Stimulated activated CD4-positive, alpha-beta T cell treated with anti-CD3 and anti-CD28 coated beads, Interleukin-1b, Interleukin-23, amount 100 ng/mL, for 4 hours (primary cell): ENCODE results near the gene NOP9.
"Not testable (repeated sequence)": the region's sequence is repeated elsewhere in the genome, so short reads cannot be mapped to it uniquely, and the experiment has no call there.

ENCODE experiments used
- DNase-seq, 2 donors: peaks; one replicate each; pipeline ENCODE4 v3.0.0-alpha.2; 2020; ENCODE audit warnings: low read depth in 2 of 2

NOP9 gene

GRCh38 chr14:24310265-24310645 is 10.6 kb downstream of the NOP9 start:
- DNase-seq: no peak

- peak in 1 of 2 donors; percentile 53 for DNase-seq
Observed at GRCh38 chr14:24310646-24311604, 11.3 kb downstream of the NOP9 start, which contains the start of gene LTB4R. Gene LTB4R (plus strand): TSS chr14:24311502. CDS start chr14:24315652, 4,150 bp downstream.

- no peak for DNase-seq
Observed at GRCh38 chr14:24311837-24312615, 12.4 kb downstream of the NOP9 start.

DNA sequence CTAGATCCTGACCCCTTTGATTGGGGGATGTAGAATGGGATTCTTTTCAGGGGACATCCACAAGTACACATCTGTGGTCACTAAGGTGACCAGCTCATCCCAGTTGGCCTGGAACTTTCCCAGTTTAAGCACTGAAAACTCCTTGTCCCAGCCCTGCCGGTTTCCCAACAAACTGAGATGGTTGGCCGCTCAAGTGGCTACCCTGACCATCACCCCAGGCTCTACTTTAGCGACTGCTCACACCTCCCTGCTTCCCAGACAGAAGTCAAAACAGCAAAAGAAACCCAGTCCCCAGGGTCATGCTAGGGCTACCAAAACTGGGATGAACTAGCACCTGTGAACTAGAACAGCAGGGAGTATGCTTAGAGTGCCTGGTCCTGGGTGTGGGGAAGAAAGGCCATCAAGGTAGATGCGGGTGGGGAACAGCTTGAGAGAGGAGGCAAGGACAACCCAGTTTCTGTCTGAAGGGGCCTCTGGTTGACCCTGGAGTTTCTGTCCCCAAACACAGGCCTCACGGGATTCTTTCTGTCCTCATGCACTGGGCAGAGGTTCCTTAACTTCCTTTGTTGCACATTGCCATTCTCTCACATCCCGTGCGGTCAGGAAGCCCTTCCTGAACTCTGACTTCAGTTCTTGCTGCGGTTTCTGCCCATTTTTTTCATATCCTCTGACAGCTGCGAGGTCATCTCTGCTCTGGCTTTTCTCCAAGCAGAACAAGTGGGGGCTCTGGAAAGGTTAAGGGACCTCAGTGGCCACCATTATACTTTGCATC is 13.3 kb downstream of the NOP9 start:
- no peak for DNase-seq

GRCh38 chr14:24313913-24314312 is 14.3 kb downstream of the NOP9 start:
- DNase-seq: no peak

DNA sequence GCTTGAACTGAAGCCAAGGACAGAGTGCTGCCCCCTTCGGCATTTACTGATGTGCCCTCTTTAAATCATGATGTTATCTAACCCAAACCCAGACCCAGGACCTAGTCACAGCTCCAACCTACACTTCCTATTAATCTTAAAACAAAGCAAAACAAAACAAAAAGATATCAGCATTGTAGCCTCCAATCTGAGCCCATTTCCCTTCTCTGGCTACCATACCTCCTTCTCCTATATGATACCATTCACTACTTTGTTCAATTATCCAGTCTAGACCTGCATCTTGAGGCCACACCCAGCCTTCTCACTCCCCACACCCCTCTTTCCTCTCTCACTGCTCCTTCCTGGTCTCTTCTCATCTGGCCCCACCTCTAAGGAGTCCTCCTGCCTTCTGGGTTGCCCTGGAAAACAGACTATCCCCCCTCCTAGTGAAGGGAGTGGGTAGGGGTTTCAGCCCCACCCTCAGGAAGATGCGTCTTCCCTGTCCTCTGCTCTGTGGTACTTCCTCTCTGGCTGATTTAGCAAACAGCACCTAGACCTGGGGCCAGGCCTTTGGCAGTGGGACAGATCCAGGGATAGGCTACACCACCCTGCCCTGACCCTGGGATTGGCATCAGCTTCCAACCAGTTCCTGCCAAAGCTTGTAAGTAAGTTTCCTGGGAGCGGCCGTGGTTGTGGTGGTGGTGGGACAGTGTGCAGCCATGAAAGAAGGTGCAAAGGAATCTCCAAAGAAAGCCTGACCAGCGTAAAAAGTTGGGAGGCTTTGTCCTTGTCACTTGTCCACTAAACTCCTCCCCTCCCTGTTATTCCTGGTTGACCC is 14.9 kb downstream of the NOP9 start:
- DNase-seq: no peak

GRCh38 chr14:24315243-24315806 is 15.7 kb downstream of the NOP9 start:
- no peak for DNase-seq

DNA sequence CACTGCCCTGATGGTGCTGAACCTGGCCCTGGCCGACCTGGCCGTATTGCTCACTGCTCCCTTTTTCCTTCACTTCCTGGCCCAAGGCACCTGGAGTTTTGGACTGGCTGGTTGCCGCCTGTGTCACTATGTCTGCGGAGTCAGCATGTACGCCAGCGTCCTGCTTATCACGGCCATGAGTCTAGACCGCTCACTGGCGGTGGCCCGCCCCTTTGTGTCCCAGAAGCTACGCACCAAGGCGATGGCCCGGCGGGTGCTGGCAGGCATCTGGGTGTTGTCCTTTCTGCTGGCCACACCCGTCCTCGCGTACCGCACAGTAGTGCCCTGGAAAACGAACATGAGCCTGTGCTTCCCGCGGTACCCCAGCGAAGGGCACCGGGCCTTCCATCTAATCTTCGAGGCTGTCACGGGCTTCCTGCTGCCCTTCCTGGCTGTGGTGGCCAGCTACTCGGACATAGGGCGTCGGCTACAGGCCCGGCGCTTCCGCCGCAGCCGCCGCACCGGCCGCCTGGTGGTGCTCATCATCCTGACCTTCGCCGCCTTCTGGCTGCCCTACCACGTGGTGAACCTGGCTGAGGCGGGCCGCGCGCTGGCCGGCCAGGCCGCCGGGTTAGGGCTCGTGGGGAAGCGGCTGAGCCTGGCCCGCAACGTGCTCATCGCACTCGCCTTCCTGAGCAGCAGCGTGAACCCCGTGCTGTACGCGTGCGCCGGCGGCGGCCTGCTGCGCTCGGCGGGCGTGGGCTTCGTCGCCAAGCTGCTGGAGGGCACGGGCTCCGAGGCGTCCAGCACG is 16.4 kb downstream of the NOP9 start:
- DNase-seq: no peak

- no peak for DNase-seq
Observed at GRCh38 chr14:24316597-24316950, 16.9 kb downstream of the NOP9 start.

DNA sequence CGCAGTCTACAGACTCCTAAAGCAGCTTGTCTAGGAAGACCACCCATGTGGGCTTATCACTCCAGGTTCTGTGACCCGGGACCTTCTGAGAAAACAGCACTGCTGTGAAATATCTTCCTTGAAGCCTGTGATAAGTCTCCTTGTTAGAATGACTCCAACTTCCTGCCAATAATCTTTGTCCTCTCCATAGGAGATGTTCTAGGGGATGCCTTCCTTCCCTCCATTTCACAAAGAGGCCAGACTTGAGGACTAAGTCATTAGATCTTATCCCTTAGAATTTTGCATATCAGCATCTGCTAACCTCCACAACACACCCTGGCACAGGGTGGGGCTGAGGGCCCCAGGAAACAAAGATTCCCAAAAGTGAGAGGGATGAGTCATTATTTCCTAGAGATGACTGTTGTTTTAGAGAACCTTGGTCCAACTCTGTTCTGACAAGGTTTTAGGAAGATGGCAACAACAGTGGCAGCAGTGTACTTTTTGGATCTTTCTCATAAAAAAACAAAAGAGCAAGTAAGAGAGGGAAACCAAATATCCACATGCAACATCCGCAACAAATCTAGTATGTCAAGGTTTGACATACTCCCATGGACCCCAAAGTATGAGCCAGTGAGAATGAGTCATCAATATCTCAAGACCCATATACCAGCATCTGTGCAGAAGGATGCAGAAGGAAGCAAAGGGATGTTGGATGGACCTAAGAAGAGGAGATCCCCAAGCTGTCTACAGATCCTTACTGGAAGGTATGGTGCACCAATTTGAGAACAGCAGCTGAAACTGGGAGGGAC is 17.7 kb downstream of the NOP9 start:
- no peak for DNase-seq

GRCh38 chr14:24321212-24321975 is 21.7 kb downstream of the NOP9 start:
- no peak for DNase-seq

GRCh38 chr14:24322672-24323071 is 23.0 kb downstream of the NOP9 start:
- no peak for DNase-seq

DNA sequence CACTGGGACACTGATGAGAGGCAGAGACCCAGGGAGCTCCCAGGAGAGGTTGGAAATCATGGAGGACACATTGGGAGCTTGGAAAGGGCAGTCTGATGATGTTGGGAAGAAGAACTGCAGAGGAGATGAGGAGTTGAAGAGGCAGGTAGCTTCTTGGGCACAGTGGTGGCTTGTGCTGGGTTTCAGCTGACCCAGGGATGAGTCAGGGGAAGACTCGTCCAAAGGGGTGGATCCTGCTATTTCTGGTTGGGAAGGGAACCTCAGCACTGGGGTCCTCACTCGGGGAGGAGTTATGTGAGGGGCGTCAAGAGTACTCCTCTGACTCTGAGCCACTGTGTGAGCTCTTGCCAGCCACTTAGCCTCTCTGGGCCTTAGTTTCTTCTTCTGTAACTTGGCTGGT is 23.7 kb downstream of the NOP9 start:
- no peak for DNase-seq

GRCh38 chr14:24324024-24324423 is 24.4 kb downstream of the NOP9 start:
- no peak for DNase-seq

- DNase-seq: no peak
Observed at GRCh38 chr14:24325041-24325530, 25.4 kb downstream of the NOP9 start.

- DNase-seq: no peak
Observed at GRCh38 chr14:24325963-24326362, 26.3 kb downstream of the NOP9 start.

DNA sequence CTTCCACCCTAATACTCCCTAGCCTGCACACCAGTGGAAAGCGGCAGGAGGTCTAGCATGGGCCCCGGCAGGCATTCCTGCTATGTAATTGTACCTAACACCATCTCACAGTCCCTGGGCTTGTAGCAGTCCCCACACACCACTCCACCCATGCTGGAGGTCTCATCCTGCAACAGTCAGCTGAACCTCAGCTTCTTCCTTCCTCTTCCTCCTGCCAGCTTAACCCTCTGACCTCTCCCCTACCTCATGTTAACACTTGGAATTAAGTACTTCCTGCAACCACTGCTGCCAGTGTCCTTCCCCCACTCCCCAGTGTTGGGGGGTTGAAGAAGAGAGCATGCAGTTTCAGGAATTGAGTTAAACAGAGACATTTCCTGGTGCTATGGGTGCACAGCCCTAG is 27.7 kb downstream of the NOP9 start:
- DNase-seq: no peak

GRCh38 chr14:24327914-24328313 is 28.3 kb downstream of the NOP9 start:
- not testable (repeated sequence) for DNase-seq
